SW480 (cell line): ENCODE measurements around the gene COL5A1.

Source experiments
- DNase-seq: peaks from one replicate; pipeline ENCODE4 v3.0.0-alpha.2; 2016; ENCODE audit warnings: low spot score

Gene COL5A1

DNA sequence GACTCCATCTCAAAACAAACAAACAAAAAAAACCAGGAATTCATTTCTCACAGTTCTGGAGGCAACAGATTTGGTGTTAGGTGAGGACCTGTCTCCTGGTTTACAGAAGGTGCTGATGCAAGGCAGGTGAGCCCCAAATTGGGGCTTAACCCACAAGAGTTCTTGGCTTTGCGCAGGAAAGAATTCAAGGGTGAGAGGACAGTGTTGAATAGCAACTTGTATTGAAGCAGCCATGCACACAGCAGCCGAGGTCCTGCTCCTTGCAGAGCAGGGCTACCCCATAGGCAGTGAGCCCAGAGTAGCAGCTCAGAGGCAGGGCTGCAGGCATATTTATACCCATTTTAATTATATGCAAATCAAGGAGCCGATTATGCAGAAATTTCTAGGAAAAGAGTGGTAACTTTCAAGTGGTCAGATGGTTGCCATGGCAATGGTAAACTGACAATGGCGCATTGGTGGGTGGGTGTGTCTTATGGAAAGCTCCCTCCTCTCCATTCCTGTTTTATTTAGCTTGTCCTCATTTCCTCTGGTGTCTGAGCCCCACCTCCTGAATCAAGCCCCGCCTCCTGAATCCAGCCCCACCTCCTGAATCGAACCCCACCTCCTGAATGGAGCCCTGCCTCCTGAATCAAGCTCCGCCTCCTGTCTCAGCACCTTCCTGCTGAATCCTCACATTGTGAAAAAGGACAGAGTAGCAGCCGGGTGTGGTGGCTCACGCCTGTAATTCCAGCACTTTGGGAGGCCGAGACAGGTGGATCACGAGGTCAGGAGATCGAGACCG, 34.5 kb upstream of the COL5A1 start:
- DNase-seq, result peak; percentile 20

DNA sequence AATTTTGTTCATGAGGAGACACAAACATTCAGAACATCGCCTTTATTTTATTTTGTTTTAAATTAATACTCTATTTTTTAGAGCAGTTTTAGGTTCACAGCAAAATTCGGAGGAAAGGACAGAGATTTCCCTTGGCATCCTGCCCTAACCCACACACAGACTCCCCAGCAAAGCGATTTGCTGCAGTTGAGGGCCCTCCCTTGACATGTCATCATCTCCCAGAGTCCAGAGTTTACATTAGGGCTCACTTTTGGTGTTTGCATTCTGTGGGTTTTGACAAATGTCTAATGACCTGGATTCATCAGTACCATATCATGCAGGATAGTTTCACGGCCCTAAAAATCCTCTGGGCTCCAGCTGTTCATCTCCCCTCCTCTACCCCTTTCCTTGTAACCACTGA, 33.6 kb upstream of the COL5A1 start:
- no peak for DNase-seq

DNA sequence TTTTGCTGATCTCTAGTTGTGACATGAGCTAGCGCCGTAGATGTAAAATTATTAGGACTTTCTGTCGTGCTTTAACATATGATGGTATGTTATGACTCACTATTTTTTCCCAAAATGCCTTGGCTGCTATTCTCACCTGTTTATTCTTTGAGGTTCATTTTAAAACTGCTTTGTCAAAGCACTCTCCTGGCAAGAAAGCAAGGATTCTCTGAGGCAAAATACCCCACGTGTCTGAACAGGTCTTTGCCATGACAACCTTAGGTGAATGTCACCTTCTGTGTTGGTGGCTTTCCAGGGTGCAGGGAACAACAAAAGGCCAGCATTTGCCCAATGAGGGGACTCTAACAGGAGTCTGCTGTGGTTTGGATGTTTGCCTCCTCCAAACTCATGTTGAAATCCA, 30.6 kb upstream of the COL5A1 start:
- no peak for DNase-seq

DNA sequence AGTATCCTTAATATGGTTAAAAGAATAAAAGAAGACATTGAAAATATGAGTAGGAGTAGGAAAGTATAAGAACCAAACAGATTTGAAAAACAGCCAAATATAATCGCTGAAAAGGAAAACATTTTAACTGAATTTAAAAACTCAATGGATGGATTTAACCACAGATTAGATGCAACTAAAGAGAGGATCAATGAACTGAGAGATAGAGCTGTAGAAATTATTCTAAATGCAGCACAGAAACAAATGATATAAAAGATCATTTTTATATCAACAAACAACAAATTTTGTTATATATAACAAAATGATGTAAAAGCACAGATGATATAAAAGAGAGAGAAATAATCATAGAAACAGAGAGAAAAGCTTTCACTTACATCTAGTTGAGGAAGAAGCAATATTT, 29.3 kb upstream of the COL5A1 start:
- no peak for DNase-seq

DNA sequence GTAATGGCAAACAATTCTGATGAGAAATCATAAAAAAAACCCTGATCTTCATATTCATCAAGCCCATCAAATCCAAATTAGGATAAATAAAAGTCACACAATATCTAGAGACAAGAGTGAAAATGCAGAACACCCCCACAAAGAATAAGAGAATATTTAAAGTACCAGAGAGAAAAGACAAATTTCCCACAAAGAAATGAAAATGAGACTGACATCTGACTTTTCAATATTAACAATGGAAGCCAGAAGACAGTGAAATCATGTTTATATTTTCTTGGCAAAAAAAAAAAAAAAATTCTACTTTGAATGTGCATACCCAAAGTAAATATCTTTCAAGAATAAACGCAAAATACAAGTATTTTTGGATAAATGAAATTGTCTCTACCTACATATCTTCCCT, 28.9 kb upstream of the COL5A1 start:
- no peak for DNase-seq

DNA sequence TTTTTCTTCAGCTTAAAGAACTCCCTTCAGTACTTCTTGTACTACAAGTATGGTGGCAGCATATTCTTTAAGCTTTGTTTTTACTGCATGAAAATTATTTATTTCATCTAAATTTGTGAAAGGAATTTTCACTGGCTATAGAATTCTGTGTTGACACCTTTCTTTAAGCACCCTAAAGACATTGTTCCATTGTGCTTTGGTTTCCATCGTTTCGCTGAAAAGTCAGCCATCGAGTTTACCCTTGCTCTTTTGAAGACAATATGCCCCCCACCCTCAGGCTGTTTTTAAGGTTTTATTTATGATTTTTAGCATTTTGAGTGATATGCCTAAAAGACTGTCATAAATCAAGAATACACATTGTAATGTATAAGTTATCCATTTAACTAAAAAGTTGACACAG, 27.3 kb upstream of the COL5A1 start:
- no peak for DNase-seq

DNA sequence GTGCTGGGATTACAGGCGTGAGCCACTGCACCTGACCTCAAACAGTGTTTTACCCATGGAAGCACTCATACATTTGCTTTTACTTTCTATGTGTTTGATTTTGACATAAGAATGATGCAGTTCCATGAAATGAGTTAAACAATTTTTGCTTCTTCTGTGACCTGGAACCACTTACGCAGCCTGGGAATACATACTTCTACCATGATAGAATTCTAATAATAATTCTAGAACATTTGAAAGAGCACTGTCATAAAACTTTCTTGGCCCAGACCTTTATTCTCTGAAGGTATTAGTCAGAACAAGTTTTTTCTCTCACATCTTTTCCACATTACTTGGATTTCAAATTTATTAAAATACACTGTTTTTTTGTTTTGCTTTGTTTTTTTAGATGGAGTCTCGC, 25.3 kb upstream of the COL5A1 start:
- no peak for DNase-seq

DNA sequence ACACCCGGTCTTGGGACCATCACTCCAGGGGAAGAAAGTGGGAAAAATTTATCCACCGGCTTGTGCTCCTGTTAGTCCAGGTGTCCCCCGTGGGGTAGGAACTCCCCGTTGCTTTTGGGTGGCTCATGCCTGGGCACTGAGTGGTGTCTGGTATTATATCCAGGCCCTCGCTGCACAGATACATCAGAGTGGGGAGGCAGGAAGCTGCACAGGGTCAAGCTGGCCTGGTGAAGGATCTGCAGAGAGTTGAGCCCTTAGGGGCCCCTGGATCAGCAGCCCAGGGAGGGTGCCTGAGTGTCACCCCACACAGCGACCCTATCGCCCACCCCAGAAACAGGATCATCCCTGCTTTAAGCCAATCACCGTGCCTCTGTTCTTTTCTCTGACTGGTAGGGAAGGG, 24.4 kb upstream of the COL5A1 start:
- DNase-seq, result no peak

DNA sequence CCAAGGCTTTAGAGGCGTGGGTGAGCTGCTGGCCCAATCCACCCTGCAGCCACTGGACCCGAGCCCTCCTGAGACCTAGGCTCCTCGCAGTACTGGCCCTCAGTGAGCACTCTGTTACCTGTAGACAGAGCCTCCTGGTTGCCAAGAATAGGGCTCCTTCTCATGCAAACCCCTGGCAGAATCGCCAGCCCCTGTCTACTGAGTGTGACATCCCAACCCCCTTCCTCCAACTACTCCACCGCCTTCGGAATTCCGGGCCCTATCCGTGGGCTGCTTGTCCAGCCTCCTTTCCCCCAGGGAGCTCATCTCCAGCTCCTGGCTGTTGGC, 23.8 kb upstream of the COL5A1 start:
- no peak for DNase-seq

DNA sequence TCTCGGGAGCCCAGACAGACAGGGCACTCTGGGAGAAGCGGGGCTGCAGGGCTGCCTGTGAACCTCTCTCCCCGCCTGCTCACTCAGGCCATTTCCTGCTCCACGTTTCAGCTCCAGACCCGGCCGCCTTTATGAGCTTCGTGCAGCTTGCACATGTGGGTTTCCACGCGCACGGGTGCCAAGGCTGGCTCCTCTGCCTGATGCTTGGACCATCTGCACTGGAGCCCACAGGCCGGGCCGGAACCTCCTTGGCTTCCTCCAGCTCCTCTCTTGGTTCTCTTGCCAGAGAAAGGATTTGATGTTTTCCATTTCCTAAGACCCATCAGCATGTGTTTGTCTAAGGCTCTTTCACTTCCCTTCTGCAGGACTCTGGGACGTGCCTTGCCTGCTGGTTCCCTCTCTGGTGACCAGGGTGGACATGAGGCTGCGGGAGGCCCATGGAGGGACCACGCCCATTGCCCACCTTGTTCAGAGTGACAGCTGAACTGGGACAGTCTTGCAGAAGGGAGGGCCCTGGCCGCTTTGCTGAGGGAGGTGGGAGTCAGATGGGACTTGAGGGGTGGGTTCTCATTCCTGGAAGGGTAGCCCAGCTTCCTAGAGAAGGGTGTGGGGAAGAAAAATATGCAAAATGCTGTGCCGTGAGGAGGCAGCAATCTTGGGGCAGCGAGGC, 23.3 kb upstream of the COL5A1 start:
- no peak for DNase-seq

DNA sequence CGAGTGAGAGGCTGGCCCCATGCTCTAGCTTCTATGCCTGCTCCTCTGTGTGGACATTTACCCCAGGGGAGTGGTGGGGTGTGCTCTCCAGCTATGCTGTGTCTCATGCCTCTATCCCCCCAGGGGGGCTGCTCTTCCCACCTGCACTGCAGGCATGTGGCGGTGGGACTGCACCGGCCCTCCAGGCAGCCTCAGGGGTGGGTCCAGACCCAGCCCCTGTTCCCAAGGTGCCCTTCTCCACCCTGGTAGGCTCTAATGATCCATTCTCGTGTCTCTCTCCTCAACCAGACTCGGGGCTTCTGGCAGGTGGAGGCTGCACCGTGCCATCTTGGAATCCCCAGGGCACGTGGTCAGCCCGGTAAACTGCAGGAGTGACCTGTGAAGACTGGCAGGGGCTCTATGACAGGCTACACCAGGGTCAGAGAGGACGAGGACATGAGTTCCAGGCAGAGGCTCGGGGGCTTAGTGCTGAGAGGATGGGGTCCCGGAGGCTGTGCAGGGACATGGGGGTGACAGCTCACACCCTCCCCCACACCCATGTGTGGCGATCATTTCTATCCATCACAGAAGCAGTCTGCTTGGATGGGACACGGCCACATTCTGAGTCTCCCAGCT, 22.7 kb upstream of the COL5A1 start:
- no peak for DNase-seq

DNA sequence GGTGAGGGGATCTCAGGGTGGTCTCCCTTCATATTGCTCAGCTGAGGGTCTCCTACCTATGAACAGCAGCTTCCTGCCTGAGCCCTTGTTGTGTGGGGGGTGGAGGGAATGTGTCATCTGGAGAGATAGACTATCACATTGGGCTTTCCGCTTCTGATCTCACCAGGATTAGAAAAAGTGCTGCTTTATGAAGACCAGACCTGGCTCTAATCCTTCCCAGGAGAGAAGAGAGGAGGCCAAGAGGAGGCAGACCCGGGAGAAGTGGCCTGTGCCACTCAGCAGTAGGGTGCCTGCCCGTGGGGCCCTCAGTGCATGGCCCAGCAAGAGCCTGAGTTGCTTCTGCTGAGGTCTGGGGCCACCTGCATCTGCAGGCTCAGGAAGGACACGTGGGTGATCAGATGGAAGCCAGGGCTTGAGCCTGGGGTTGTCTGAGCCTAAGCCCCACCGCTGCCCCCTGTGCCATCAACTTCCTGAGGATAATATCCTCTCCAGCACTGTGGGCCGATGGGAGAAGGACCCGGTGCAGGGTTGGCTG, 22.1 kb upstream of the COL5A1 start:
- no peak for DNase-seq

DNA sequence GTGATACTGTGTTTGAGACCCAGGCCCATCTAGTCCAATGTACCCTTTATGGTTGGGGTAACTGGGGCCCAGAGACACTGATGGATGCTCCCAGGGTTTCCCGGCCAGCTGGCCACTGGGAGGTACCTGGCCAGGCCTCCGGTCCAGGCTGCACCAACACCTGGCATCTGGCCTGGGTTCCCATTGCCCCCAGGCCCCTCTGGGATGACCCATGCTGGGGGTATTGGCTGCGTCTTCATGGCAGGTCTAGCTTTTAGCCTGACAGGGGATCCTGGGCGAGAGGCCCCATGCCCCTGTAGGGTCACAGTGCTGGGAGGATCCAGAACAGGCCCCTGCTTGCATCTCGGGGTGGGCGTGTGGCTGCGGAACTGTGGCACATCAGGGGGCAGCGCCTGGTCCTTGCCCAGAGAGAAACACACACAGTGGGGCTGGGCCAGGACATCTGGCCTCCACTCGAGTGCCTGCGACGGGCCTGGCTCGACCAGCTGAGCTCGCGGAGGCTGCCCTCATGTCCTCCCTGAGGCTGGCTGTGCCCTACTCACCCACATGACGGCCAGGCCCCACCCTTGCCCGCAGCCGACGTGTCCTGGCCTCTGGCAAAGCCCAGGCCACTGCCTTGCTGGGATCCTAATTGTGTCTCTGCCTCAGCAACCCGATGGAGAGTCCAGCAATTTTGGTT, 21.5 kb upstream of the COL5A1 start:
- DNase-seq, result no peak

DNA sequence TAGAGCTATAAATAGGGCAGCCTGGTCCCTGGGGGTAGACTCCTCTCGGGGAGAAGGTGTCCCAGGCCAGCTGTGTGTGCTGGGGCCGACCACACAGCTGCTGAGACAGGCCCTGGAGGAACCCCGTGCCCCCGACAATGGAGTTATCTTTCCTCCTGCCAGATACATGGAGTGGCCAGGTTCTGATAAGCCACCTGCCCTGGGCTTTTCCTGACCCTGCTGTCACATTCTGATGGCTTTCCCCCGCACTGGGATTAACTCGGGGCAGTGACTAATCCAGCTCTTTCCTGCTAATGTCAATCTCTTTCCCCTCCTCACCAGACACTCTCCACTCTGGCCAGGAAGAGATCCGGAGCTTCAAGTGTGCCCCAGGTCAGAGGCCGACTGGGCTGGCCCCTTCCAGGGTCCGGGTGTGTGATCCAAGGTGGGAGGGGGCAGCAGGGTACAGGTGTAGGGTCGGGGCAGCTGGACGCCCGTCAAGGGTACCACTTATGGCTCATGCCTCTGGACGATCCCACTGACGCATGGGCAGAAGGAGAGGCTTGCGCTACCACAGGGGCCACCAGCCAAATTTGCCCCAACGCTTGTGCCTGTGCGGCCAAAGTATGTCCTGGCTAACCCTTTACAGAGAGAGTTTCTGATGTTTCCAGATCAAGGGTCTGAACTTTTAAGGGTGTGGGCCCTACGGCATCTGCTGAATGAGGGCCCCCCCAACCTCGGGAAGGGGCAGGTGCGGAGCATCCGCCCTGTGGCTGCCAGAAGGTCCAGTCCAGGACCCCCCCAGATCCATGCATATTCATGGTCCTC, 20.6 kb upstream of the COL5A1 start:
- no peak for DNase-seq

DNA sequence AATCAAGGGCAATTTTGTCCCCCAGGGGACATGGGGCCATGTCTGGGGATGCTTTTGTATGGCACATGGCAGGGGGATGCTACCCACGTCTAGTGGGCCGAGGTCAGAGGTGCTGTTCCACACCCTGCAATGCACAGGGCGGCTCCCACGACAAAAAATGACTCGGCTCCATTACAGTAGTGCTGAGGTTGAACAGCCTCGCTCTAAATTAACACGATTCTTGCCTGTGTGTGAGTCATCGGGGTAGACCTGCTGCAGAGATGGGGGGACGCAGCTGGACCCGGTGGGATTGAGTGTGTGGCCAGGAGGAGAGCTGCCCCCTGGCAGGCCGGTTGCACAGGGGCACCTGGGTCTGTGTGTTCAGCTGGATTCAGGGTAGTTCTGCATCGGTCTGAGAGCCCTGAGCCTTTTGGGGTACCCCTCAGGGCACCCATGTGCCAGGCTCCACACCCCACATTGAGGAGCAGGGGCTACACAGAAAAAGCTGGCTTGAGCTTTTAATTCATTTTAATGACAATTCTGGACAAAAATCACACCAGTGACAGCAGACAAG, 20.0 kb upstream of the COL5A1 start:
- no peak for DNase-seq

DNA sequence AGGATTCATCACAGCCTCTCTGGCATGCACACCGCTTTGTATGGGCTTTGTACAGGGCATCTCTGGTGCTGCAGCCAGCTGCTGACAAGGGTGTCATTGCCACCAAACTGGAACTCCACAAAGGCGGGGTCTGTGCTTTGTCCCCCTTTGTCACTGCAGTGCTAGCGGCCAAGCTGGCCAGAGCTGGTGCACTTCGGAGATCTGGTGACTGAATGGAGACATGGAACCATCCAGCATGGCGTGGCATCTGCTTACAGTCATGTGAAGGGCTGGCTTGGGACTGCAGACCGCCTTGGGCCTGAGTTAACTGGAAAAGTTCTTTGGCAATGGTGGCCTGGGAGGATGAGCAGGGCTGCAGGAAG, 18.7 kb upstream of the COL5A1 start:
- DNase-seq, result no peak

DNA sequence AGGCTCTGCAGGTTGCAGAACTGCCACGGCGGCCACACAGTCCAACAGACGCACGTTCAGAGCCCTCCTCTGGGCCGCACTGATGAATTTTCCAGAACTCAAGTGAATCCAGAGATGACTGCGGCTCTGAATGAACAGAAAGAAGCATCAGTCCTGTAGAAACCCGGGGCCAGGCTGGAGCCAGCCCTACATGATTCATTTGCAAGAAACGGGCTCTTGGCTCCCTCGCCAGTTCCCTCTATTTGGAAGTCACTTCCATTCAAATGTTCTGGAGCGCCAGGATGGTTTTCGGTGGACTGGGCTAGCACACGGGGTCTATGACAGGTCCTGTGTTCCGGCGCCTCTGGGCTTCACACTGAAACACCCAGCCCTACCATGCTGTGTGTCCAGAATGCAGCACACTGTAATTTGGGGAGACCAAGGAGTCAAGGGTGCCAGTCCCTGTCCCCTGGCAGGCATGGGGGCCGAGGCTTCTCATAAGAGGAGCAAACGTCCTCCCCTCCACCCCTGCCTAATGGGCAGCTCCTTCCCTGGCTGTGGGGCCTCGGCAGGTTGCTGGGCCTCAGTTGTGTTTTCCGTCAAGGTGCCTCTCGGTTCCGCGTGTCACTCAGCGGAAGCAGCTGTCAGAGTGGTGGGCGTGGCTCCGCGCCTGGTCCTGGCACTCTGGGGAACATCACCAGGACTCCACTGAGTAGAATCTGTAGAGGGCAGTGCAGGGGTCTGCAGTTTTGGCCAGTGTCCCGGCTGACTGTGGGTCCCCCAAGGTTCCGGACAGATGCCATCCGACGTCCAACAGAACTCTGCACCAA, 18.1 kb upstream of the COL5A1 start:
- no peak for DNase-seq

DNA sequence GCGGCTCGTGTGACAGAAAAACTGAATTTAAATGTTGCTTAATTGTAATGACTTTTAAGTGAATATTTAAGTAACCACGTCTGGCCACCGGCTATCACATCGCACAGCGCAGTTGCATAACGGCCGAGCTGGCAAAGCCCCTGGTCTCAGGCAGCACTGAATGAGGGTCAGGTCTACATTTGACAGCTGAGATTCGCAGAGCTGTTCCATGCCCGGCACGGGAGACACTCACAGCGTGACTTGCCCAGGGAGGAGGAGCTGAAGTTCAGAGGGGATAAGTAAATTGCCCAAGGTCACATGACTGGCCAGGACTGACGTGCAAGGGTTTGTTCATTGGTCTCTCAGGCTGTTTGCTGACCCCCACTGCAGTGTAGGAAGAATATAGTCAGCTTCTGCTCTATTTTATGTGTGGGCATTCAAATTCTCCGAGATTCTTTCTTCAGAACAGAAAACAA, 17.4 kb upstream of the COL5A1 start:
- DNase-seq, result no peak

DNA sequence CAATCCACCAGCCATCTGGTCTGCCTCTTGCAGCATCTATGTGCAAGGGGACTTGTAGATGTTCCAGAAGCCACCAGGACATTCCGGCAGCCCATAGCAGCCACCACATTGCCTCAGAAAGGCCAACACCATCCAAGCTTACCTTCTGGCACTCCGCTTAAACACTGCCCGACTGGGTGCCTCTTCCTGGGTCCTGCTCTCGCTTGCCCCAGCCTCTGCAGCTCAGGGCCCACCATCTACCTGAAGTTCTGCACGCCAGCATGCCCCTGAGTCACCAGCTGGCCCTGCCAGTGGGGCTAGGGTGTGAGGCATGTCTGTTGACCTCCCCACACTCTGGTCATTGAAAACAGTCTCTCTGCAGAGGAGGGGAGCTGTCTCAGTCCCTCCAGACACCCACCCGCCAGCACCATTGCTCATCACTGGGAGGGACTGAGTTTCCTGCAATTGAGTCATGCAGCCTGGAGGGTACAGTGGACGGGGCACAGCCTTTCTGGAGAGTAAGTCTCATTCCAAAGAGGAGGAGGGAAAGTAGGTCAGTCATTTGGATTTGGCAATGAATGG, 16.9 kb upstream of the COL5A1 start:
- peak; percentile 53 for DNase-seq

DNA sequence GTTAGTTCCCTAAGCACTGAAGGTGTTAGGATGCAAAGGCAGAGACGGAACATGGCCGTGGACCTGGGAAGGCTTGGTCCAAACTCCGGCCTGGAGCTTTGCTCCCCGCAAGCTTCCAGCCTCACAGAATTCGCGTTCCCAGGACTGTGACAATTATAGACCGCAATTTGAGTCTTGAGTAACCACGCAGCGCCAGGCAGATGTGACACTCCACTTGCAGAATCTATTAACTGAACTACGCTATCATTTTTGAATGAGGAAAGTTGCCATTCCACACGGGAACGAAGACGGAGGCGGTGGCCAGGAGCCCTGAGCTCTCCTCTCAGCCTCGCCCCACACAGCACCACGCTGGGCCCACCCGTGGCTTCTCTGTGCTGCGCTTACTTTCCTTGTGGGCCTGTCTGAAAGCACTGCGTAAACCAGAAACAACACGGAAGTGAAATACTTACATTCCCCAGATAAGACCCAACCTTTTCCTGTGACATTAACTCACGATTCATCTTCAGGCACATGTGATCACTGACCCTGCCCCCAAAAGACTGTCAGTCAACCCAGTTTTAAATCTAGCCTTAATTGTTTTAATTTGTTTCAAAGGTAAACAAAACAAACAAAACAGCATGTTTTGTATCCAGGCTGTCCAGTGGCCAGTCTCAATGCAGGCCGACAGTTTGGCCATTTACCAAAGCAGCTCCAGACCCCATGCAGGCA, 16.1 kb upstream of the COL5A1 start:
- no peak for DNase-seq
